ENCODE measurements around the gene VPS54.

GRCh38 chr2:64019083-64019974, at the start of gene VPS54:
- no peak for TF ChIP-seq EZH2 (IDR thresholded peaks at IDR 0.05; ENCODE audit: borderline replicate concordance, low read depth, low read length, poor library complexity, severe bottlenecking)
- 0 out of 2 replicates have a peak, but pooled peaks have one; percentile 10 for TF ChIP-seq CTCF (conservative IDR thresholded peaks at IDR 0.05; ENCODE audit: low read depth, low read length)
